ENCODE measurements around the gene LINGO3. TPM values are rescaled to one million over a fixed set of nuclear protein-coding genes. Genes with fewer than 3 reads are reported as not detected.

Gene LINGO3
- polyA plus RNA-seq, 1 donor from 2014 or later = 2.7 TPM

DNA sequence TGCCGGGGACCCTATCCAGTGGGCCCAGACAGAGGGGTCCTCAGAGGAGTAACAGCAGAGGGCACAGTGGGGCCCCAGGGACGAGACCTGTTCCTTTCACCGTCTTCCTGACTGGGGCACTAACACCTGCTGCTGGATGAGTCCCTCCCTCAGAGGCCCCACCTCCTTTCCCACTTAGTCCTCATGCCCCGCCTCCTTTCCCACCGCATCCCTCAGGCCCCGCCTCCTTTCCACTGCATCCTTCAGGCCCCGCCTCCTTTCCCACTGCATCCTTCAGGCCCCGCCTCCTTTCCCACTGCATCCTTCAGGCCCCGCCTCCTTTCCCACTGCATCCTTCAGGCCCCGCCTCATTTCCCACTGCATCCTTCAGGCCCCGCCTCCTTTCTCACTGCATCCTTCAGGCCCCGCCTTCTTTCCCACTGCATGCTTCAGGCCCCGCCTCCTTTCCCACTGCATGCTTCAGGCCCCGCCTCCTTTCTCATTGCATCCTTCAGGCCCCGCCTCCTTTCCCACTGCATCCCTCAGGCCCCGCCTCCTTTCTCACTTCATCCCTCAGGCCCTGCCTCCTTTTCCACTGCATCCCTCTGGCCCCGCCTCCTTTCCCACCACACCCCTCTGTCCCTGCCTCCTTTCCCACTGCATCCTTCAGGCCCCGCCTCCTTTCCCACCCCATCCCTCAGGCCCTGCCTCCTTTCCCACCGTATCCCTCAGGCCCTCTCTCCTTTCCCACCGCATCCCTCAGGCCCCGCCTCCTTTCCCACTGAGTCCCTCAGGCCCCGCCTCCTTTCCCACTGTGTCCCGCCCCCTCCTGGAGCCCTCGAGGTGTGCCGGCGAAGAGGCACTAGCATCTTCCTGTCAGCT is 27.3 kb upstream of the LINGO3 start:
- Histone ChIP-seq H3K4me2 (ENCODE audit: low read length) (no peak overlapping the region), H3K9me2 (ENCODE audit: insufficient read depth, low read length) (no peaks in the 10 kb centered on the region), H3K4me3 (ENCODE audit: low read length) (no peak overlapping the region), H3K36me3 (ENCODE audit: insufficient read depth, low read length) (no peaks in the 10 kb centered on the region), H3K79me2 (replicated peaks; ENCODE audit: insufficient read depth, low read length) (peaks cover 36% of the 10 kb centered on the region), H3K9ac (ENCODE audit: low read length) (no peak overlapping the region), H4K20me1 (ENCODE audit: insufficient read depth) (no peaks in the 10 kb centered on the region), H3K9me3 (ENCODE audit: low read length) (no peaks in the 10 kb centered on the region), H3F3A (ENCODE audit: insufficient read depth, low read length, poor library complexity, severe bottlenecking) (no peaks in the 10 kb centered on the region), H3K27me3 (ENCODE audit: insufficient read depth, low read depth, low read length) (no peaks in the 10 kb centered on the region), H2AFZ (ENCODE audit: low read depth, low read length) (no peak overlapping the region), H3K27ac (ENCODE audit: low read length) (no peak overlapping the region)
- no peak for TF ChIP-seq RAD21 (conservative IDR thresholded peaks at IDR 0.05)
- TF ChIP-seq, protein P1, sequence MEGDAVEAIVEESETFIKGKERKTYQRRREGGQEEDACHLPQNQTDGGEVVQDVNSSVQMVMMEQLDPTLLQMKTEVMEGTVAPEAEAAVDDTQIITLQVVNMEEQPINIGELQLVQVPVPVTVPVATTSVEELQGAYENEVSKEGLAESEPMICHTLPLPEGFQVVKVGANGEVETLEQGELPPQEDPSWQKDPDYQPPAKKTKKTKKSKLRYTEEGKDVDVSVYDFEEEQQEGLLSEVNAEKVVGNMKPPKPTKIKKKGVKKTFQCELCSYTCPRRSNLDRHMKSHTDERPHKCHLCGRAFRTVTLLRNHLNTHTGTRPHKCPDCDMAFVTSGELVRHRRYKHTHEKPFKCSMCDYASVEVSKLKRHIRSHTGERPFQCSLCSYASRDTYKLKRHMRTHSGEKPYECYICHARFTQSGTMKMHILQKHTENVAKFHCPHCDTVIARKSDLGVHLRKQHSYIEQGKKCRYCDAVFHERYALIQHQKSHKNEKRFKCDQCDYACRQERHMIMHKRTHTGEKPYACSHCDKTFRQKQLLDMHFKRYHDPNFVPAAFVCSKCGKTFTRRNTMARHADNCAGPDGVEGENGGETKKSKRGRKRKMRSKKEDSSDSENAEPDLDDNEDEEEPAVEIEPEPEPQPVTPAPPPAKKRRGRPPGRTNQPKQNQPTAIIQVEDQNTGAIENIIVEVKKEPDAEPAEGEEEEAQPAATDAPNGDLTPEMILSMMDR (IDR thresholded peaks at IDR 0.05; ENCODE audit: poor library complexity, severe bottlenecking) = no peak
- TF ChIP-seq SMC3 (conservative IDR thresholded peaks at IDR 0.05; ENCODE audit: poor library complexity) = no peak
- TF ChIP-seq TAF1 (IDR thresholded peaks at IDR 0.05; ENCODE audit: low read depth) = no peak
- no peak for TF ChIP-seq EP300 (conservative IDR thresholded peaks at IDR 0.05; ENCODE audit: poor library complexity, severe bottlenecking)
- TF ChIP-seq POLR2AphosphoS5 (IDR thresholded peaks at IDR 0.05) = no peak

DNA sequence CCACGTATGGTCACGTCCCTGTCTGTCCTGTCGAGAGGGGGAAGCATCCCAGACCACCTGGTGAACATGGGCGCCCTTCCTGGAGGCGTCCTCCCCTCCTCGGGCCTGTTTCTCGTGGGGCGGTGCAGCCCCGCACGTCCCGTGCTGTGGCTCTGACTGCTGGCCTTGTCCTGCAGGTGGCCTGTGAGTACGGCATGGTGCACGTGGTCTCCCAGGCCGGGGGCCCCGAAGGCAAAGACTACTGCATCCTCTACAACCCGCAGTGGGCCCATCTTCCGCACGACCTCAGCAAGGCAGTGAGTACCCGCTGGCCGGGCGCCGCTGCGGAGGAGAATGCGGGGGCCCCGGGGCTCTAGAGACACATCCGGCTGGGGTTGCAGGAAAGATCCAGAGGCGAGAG is 26.5 kb upstream of the LINGO3 start:
- no peak overlapping the region for H3K9ac ChIP-seq (ENCODE audit: low read length)
- H3K27ac ChIP-seq (ENCODE audit: low read length) = no peak overlapping the region
- H3K9me3 ChIP-seq (ENCODE audit: low read length) = no peaks in the 10 kb centered on the region
- no peaks in the 10 kb centered on the region for H3F3A ChIP-seq (ENCODE audit: insufficient read depth, low read length, poor library complexity, severe bottlenecking)
- TF ChIP-seq EZH2 (IDR thresholded peaks at IDR 0.05; ENCODE audit: borderline replicate concordance, insufficient read depth, low read length, poor library complexity, severe bottlenecking) (no peak), MXI1 (conservative IDR thresholded peaks at IDR 0.05; ENCODE audit: poor library complexity, severe bottlenecking) (no peak), EP300 (conservative IDR thresholded peaks at IDR 0.05; ENCODE audit: poor library complexity, severe bottlenecking) (no peak), TAF1 (IDR thresholded peaks at IDR 0.05; ENCODE audit: low read depth) (no peak), POLR2AphosphoS5 (IDR thresholded peaks at IDR 0.05) (no peak), SMC3 (conservative IDR thresholded peaks at IDR 0.05; ENCODE audit: poor library complexity) (no peak), RAD21 (conservative IDR thresholded peaks at IDR 0.05) (no peak)
- TF ChIP-seq, protein P1 (IDR thresholded peaks at IDR 0.05; ENCODE audit: poor library complexity, severe bottlenecking) = no peak
- TF ChIP-seq, protein P2, sequence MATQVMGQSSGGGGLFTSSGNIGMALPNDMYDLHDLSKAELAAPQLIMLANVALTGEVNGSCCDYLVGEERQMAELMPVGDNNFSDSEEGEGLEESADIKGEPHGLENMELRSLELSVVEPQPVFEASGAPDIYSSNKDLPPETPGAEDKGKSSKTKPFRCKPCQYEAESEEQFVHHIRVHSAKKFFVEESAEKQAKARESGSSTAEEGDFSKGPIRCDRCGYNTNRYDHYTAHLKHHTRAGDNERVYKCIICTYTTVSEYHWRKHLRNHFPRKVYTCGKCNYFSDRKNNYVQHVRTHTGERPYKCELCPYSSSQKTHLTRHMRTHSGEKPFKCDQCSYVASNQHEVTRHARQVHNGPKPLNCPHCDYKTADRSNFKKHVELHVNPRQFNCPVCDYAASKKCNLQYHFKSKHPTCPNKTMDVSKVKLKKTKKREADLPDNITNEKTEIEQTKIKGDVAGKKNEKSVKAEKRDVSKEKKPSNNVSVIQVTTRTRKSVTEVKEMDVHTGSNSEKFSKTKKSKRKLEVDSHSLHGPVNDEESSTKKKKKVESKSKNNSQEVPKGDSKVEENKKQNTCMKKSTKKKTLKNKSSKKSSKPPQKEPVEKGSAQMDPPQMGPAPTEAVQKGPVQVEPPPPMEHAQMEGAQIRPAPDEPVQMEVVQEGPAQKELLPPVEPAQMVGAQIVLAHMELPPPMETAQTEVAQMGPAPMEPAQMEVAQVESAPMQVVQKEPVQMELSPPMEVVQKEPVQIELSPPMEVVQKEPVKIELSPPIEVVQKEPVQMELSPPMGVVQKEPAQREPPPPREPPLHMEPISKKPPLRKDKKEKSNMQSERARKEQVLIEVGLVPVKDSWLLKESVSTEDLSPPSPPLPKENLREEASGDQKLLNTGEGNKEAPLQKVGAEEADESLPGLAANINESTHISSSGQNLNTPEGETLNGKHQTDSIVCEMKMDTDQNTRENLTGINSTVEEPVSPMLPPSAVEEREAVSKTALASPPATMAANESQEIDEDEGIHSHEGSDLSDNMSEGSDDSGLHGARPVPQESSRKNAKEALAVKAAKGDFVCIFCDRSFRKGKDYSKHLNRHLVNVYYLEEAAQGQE (IDR thresholded peaks at IDR 0.05; ENCODE audit: borderline replicate concordance) = no peak
- no peaks in the 10 kb centered on the region for H3K27me3 ChIP-seq (ENCODE audit: insufficient read depth, low read depth, low read length)
- H2AFZ ChIP-seq (ENCODE audit: low read depth, low read length) = no peak overlapping the region
- H3K36me3 ChIP-seq (ENCODE audit: insufficient read depth, low read length) = no peaks in the 10 kb centered on the region
- no peaks in the 10 kb centered on the region for H4K20me1 ChIP-seq (ENCODE audit: insufficient read depth)
- no peak overlapping the region for H3K4me3 ChIP-seq (ENCODE audit: low read length)
- no peaks in the 10 kb centered on the region for H3K9me2 ChIP-seq (ENCODE audit: insufficient read depth, low read length)
- no peak overlapping the region for H3K4me2 ChIP-seq (ENCODE audit: low read length)
- H3K79me2 ChIP-seq (replicated peaks; ENCODE audit: insufficient read depth, low read length) = peaks cover 42% of the 10 kb centered on the region

Measured in neural cell (in vitro differentiated cells).